DOHH2 (cell line): ENCODE data around the gene COX19.

Experiments
- EZH2phosphoT487 ChIP-seq: fragments of 200-600 bp; sonication (generic); IDR thresholded peaks from 2 replicates; pipeline ENCODE4 v1.6.1; 2017; ENCODE audit warnings: borderline replicate concordance, mild to moderate bottlenecking, antibody characterized with exemption, low read length, moderate library complexity, mixed read lengths
- TF ChIP-seq, protein P1 (sequence below): fragments of 200-600 bp; sonication (generic); IDR thresholded peaks from one replicate; pipeline ENCODE4 v1.5.1; 2014; ENCODE audit warnings: antibody characterized with exemption, mild to moderate bottlenecking, low read depth, low read length; ENCODE audit not compliant: poor library complexity, severe bottlenecking

DNA sequence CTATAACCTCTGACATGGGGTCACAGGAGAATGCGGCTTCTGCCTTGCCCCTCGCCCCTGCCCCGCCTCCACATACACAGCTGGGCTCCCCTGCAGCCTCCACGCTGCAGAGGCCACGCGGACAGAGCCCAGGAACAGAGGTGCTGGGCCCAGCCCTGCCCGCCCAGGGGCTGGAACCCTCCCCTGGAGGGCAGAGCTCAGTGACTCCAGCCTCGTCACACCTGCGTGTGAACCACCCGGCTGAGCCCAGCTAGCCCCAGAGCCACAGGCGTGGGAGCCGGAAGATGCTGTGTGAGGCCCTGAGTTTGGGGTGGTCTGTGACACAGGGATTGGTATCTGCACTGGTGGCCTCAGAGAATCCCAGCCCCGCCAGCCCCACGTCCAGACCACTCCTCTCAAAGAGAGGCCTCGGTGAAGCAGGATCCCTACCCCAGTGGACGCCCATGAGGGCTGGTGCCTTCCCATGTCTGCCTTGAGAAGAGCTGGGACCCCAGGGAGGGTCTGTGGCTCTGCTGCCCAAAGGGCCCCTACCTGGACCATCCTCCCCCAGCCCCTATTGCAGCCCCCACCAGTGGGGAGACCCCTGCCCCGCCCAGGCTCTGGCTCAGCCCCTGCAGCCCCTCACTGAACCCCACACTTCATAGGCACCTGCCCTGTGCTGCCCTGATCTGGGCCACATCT is 12.8 kb downstream of the COX19 start:
- TF ChIP-seq, protein P1, sequence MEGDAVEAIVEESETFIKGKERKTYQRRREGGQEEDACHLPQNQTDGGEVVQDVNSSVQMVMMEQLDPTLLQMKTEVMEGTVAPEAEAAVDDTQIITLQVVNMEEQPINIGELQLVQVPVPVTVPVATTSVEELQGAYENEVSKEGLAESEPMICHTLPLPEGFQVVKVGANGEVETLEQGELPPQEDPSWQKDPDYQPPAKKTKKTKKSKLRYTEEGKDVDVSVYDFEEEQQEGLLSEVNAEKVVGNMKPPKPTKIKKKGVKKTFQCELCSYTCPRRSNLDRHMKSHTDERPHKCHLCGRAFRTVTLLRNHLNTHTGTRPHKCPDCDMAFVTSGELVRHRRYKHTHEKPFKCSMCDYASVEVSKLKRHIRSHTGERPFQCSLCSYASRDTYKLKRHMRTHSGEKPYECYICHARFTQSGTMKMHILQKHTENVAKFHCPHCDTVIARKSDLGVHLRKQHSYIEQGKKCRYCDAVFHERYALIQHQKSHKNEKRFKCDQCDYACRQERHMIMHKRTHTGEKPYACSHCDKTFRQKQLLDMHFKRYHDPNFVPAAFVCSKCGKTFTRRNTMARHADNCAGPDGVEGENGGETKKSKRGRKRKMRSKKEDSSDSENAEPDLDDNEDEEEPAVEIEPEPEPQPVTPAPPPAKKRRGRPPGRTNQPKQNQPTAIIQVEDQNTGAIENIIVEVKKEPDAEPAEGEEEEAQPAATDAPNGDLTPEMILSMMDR: no peak
- no peak for TF ChIP-seq EZH2phosphoT487
